Mesendoderm (in vitro differentiated cells): ENCODE results near the gene SEMA4G.

Source experiments
- DNase-seq: peaks from one replicate; pipeline ENCODE4 v3.0.0; 2013
- H2AK5ac ChIP-seq: 2 replicates; pipeline ENCODE4 v1.6.1; 2013; ENCODE audit warnings: low read length, inconsistent platforms
- H2BK120ac ChIP-seq: 2 replicates; pipeline ENCODE4 v1.6.1; 2013; ENCODE audit warnings: low read depth, mild to moderate bottlenecking, low read length, moderate library complexity, mixed read lengths
- H2BK15ac ChIP-seq: replicated peaks from 2 replicates; pipeline ENCODE4 v1.6.1; 2013; ENCODE audit warnings: low read depth, mild to moderate bottlenecking, moderate library complexity
- H2BK5ac ChIP-seq: 2 replicates; pipeline ENCODE4 v1.6.1; 2013; ENCODE audit warnings: low read length, inconsistent platforms
- H3K18ac ChIP-seq: 2 replicates; pipeline ENCODE4 v1.6.1; 2013; ENCODE audit warnings: mild to moderate bottlenecking, low read length, mixed read lengths
- H3K23ac ChIP-seq: one replicate; pipeline ENCODE4 v1.6.1; 2013; ENCODE audit warnings: low read length
- H3K27ac ChIP-seq: 2 replicates; pipeline ENCODE4 v1.5.1; 2013; ENCODE audit warnings: low read depth, mild to moderate bottlenecking, inconsistent platforms, low read length, moderate library complexity
- H3K27me3 ChIP-seq: 2 replicates; pipeline ENCODE4 v1.6.1; 2013; ENCODE audit warnings: low read length, control low read depth, mild to moderate bottlenecking, inconsistent platforms; ENCODE audit not compliant: insufficient read depth, poor library complexity
- H3K36me3 ChIP-seq: 2 replicates; pipeline ENCODE4 v1.6.1; 2013; ENCODE audit warnings: low read length, inconsistent platforms; ENCODE audit not compliant: control insufficient read depth, insufficient read depth
- H3K4ac ChIP-seq: one replicate; pipeline ENCODE4 v1.6.1; 2013; ENCODE audit warnings: low read depth, mild to moderate bottlenecking, low read length, moderate library complexity
- H3K4me1 ChIP-seq: 2 replicates; pipeline ENCODE4 v1.6.1; 2013; ENCODE audit warnings: low read depth, low read length, inconsistent platforms; ENCODE audit not compliant: control insufficient read depth
- H3K4me2 ChIP-seq: 2 replicates; pipeline ENCODE4 v1.6.1; 2013; ENCODE audit warnings: low read length
- H3K4me3 ChIP-seq: 2 replicates; pipeline ENCODE4 v1.5.1; 2013; ENCODE audit warnings: mild to moderate bottlenecking, low read length
- H3K56ac ChIP-seq: one replicate; pipeline ENCODE4 v1.6.1; 2013; ENCODE audit warnings: low read length
- H3K79me1 ChIP-seq: 2 replicates; pipeline ENCODE4 v1.6.1; 2013; ENCODE audit warnings: low read length, inconsistent platforms
- H3K79me2 ChIP-seq: 2 replicates; pipeline ENCODE4 v1.6.1; 2013; ENCODE audit warnings: mild to moderate bottlenecking, low read length; ENCODE audit not compliant: control insufficient read depth, insufficient read depth
- H3K9ac ChIP-seq: 2 replicates; pipeline ENCODE4 v1.6.1; 2013; ENCODE audit warnings: low read length, inconsistent platforms
- H4K5ac ChIP-seq: one replicate; pipeline ENCODE4 v1.6.1; 2013; ENCODE audit warnings: low read length
- H4K8ac ChIP-seq: one replicate; pipeline ENCODE4 v1.6.1; 2013; ENCODE audit warnings: low read depth, mild to moderate bottlenecking, control low read depth, low read length, moderate library complexity
- WGBS: extraction: QIAGEN DNeasy Blood & Tissue Kit; methylation state at CpG from one replicate; pipeline ENCODE4 v1.1.7; 2013; ENCODE audit warnings: low lambda C conversion rate, missing lambda C conversion rate; ENCODE audit not compliant: insufficient coverage; ENCODE audit errors: extremely low coverage; 5-methylcytosine and 5-hydroxymethylcytosine counted together

Gene SEMA4G

DNA sequence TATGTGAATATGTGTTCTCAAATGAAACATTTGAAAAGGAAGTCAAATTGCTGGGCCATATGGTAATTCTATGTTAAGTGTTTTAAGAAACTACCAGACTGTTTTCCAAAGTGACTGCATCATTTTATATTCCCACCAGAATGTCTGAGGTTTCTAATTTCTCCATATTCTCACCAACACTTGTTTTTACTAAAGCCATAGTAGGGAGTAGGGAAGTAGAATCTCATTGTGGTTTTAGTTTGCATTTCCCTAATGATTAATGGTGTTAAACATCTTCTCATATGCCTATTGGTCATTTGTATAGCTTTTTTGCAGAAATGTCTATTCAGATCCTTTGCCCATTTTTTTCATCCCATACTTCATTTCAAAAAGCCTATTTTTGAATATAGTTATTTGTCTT, 9.1 kb upstream of the SEMA4G start:
- no peaks in the 10 kb centered on the region for H3K27me3 ChIP-seq
- H3K4me1 ChIP-seq = no peaks in the 10 kb centered on the region
- no peak overlapping the region for H3K27ac ChIP-seq
- no peak overlapping the region for H3K23ac ChIP-seq
- H3K4me3 ChIP-seq = no peak overlapping the region
- H3K36me3 ChIP-seq = peaks cover 1% of the 10 kb centered on the region
- H2BK120ac ChIP-seq = no peak overlapping the region
- no peaks in the 10 kb centered on the region for H3K79me1 ChIP-seq
- no peak for DNase-seq
- H3K9ac ChIP-seq = no peak overlapping the region
- H2BK5ac ChIP-seq = no peak overlapping the region
- H3K56ac ChIP-seq = no peak overlapping the region
- no peak overlapping the region for H2AK5ac ChIP-seq
- no peak overlapping the region for H2BK15ac ChIP-seq
- no peak overlapping the region for H4K5ac ChIP-seq
- no peak overlapping the region for H3K4ac ChIP-seq
- H3K18ac ChIP-seq = no peak overlapping the region
- no peaks in the 10 kb centered on the region for H3K79me2 ChIP-seq
- no peak overlapping the region for H4K8ac ChIP-seq
- H3K4me2 ChIP-seq = no peak overlapping the region

DNA sequence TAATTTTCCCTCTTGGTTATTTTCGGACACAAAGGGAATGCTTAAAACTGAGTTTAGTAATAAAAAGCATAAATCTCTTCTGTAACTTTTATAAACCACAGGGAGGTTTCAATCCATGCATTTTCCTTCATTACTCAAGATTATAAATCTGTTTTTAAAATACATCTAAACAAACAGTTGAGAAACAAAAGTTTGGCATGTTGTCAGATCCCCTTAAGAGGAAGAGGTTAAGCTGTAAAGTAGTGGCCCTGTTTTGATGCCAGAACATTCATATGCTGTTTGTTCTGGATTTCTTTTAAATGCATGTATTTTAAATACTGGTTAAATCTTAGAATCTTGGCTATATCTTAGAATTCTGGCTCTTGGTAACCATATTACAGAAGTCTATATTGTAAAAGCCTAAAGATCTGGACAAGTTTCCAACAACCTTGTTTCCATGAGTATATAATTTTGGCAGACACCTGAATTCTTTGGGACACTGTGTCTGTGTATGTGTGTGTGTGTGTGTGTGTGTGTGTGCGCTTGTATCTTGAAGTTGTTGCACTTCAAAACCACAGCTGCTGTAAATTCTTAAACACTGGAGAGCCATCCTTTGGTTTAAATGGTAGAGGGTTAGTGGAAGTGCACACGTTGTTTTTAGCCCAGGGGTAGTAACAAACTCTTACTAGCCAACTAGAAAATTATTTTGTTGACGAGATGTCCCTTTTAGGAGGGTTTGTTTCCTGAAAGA, 6.8 kb upstream of the SEMA4G start:
- Histone ChIP-seq H2BK5ac (no peak overlapping the region), H3K56ac (no peak overlapping the region), H3K9ac (no peak overlapping the region), H3K4ac (no peak overlapping the region), H2BK120ac (no peak overlapping the region), H3K4me2 (no peak overlapping the region), H3K18ac (no peak overlapping the region), H3K36me3 (peaks cover 1% of the 10 kb centered on the region), H2BK15ac (no peak overlapping the region), H4K8ac (no peak overlapping the region), H3K79me1 (no peaks in the 10 kb centered on the region), H2AK5ac (no peak overlapping the region), H4K5ac (no peak overlapping the region), H3K79me2 (no peaks in the 10 kb centered on the region), H3K27ac (no peak overlapping the region), H3K4me1 (no peaks in the 10 kb centered on the region), H3K4me3 (no peak overlapping the region), H3K27me3 (no peaks in the 10 kb centered on the region), H3K23ac (no peak overlapping the region)
- no peak for DNase-seq
- WGBS = no CpG with 5 or more reads among the region's 4 CpGs

DNA sequence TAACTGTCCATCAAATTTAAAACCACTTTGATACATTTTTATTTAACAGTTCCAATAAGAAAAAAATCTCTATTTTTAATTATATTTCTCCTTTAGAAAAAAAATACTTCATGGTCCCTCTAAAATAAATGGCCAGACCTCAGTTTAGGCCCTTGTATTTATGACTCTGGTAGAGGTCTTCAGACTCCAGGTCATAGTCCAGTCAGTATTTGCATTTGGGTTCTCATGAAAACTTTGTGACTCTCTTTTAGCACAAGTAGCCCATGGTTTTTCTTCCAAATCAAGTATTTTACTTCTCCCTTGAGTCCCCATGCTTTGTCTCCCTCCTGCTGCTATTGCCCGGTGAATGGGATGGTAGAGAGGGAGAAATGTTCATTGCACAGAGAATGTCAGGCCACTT, 5.5 kb upstream of the SEMA4G start:
- Histone ChIP-seq H3K27ac (no peak overlapping the region), H2BK5ac (no peak overlapping the region), H3K36me3 (peaks cover 1% of the 10 kb centered on the region), H3K27me3 (no peaks in the 10 kb centered on the region), H2AK5ac (no peak overlapping the region), H4K8ac (no peak overlapping the region), H4K5ac (no peak overlapping the region), H2BK15ac (no peak overlapping the region), H3K4me2 (no peak overlapping the region), H3K4me1 (peaks cover 1% of the 10 kb centered on the region), H3K79me1 (no peaks in the 10 kb centered on the region), H3K23ac (no peak overlapping the region), H2BK120ac (no peak overlapping the region), H3K56ac (no peak overlapping the region), H3K18ac (no peak overlapping the region), H3K79me2 (no peaks in the 10 kb centered on the region), H3K4ac (no peak overlapping the region), H3K4me3 (no peak overlapping the region), H3K9ac (no peak overlapping the region)
- no CpG with 5 or more reads among the region's 1 CpG for WGBS
- DNase-seq = no peak

DNA sequence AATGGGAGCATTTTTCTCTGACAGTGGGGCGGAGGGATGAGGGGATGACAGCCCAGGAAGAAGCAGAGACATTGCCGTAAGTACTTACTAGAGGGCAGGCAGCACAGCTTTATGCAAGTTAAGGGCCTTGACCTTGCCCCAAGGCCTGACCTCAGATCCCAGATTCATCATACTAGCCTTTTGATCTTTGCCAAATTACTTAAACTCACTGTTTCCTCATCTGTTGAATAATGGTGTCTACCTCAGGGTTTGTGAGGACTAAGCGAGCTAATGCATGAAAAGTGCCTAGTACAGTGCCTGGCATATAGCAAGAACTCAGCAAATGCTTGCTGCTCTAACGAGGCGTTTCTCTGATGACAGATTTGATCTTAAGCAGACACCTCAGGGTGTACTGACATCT, 3.5 kb upstream of the SEMA4G start:
- H2AK5ac ChIP-seq = no peak overlapping the region
- DNase-seq = no peak
- H3K23ac ChIP-seq = no peak overlapping the region
- H3K4me2 ChIP-seq = no peak overlapping the region
- WGBS = no CpG with 5 or more reads among the region's 5 CpGs
- peaks cover 4% of the 10 kb centered on the region for H3K4me1 ChIP-seq
- peaks cover 1% of the 10 kb centered on the region for H3K36me3 ChIP-seq
- no peak overlapping the region for H3K18ac ChIP-seq
- H3K79me2 ChIP-seq = no peaks in the 10 kb centered on the region
- no peak overlapping the region for H3K27ac ChIP-seq
- no peak overlapping the region for H3K56ac ChIP-seq
- H3K79me1 ChIP-seq = no peaks in the 10 kb centered on the region
- H3K9ac ChIP-seq = no peak overlapping the region
- no peak overlapping the region for H4K8ac ChIP-seq
- H3K4ac ChIP-seq = no peak overlapping the region
- no peaks in the 10 kb centered on the region for H3K27me3 ChIP-seq
- H2BK120ac ChIP-seq = no peak overlapping the region
- no peak overlapping the region for H2BK5ac ChIP-seq
- no peak overlapping the region for H4K5ac ChIP-seq
- no peak overlapping the region for H2BK15ac ChIP-seq
- no peak overlapping the region for H3K4me3 ChIP-seq

DNA sequence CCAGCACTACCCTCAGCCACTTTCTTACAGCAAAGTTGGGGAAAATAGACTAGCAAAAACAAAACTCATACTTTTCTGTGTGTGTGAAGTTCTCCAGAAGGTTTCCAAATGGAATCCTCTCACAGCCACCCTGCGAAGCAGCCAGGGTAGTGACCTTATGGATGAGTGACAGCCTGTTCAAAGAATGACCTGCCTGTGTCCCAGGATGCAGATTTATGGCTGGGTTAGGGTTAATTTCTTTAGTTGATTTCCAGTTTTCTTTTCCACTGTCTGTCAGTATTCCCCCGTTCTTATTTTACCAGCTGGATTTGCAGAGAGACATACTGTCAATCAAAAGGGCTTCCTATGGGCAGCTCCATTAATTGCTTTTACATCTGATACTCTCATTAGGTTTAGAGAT, 2.4 kb upstream of the SEMA4G start:
- H3K79me2 ChIP-seq = no peaks in the 10 kb centered on the region
- H4K8ac ChIP-seq = no peak overlapping the region
- no peak overlapping the region for H2BK15ac ChIP-seq
- H2BK5ac ChIP-seq = no peak overlapping the region
- H3K36me3 ChIP-seq = peaks cover 1% of the 10 kb centered on the region
- no peak overlapping the region for H3K18ac ChIP-seq
- H3K4ac ChIP-seq = no peak overlapping the region
- H2BK120ac ChIP-seq = no peak overlapping the region
- H4K5ac ChIP-seq = no peak overlapping the region
- peaks cover 9% of the 10 kb centered on the region for H3K4me1 ChIP-seq
- no peak overlapping the region for H3K4me3 ChIP-seq
- no peak overlapping the region for H3K4me2 ChIP-seq
- no peak for DNase-seq
- H3K9ac ChIP-seq = no peak overlapping the region
- no peak overlapping the region for H2AK5ac ChIP-seq
- WGBS = no CpG with 5 or more reads among the region's 2 CpGs
- no peaks in the 10 kb centered on the region for H3K79me1 ChIP-seq
- no peak overlapping the region for H3K27ac ChIP-seq
- no peak overlapping the region for H3K23ac ChIP-seq
- no peak overlapping the region for H3K56ac ChIP-seq
- no peaks in the 10 kb centered on the region for H3K27me3 ChIP-seq

DNA sequence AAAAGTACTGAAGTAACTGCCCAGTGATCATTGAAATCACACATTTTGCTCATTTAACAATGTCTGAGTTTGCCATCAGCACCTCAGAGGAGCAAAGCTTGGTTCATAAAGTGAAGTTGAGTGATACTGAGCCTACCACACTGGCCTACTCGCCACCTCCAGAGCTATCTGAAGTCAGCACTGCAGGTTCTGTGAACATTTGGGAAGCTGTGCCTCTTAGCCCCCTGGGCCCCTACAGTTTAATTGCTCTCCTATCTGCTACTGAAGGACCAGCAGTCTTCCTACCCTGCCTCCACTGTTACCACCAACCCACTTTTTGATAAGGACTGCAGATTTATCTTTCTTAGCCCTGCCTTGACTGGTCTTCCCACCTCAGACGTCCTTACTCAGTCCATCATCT, 2.0 kb upstream of the SEMA4G start:
- peaks cover 1% of the 10 kb centered on the region for H3K36me3 ChIP-seq
- no peak overlapping the region for H3K4ac ChIP-seq
- no peak overlapping the region for H3K4me2 ChIP-seq
- no peak overlapping the region for H2BK5ac ChIP-seq
- H4K5ac ChIP-seq = no peak overlapping the region
- no peak overlapping the region for H2BK120ac ChIP-seq
- WGBS = no CpG with 5 or more reads among the region's 2 CpGs
- H3K79me2 ChIP-seq = no peaks in the 10 kb centered on the region
- H2BK15ac ChIP-seq = no peak overlapping the region
- no peaks in the 10 kb centered on the region for H3K27me3 ChIP-seq
- no peak overlapping the region for H3K18ac ChIP-seq
- H3K4me3 ChIP-seq = no peak overlapping the region
- no peak for DNase-seq
- no peak overlapping the region for H3K23ac ChIP-seq
- H2AK5ac ChIP-seq = no peak overlapping the region
- no peak overlapping the region for H3K56ac ChIP-seq
- H3K4me1 ChIP-seq = peaks cover 9% of the 10 kb centered on the region
- H3K79me1 ChIP-seq = no peaks in the 10 kb centered on the region
- H4K8ac ChIP-seq = no peak overlapping the region
- no peak overlapping the region for H3K9ac ChIP-seq
- no peak overlapping the region for H3K27ac ChIP-seq
